Right lobe of liver (tissue), 6 donors: ENCODE measurements around the gene RAPGEF3. TPM values are rescaled to one million over a fixed set of nuclear protein-coding genes. Genes with fewer than 3 reads are reported as not detected.

ENCODE experiments used
- ATAC-seq, 4 donors: fragments of 200-7000 bp; cut with Tn5 transposase; one replicate each; pipeline ENCODE4 v1.9.1; 2020; ENCODE audit warnings: mild to moderate bottlenecking in 4 of 4, moderate library complexity in 4 of 4
- DNase-seq, 3 donors: peaks; one replicate each; pipeline ENCODE4 v3.0.0-alpha.2; 2020
- H3K27ac ChIP-seq, 3 donors: fragments of 200-600 bp; one replicate each; pipeline ENCODE4 v1.8.0; 2022
- H3K27me3 ChIP-seq, 2 donors: fragments of 200-600 bp; one replicate each; pipeline ENCODE4 v1.8.0; 2022
- H3K36me3 ChIP-seq, 4 donors: fragments of 200-600 bp; sonication (generic) in 1 of 4; one replicate each; pipeline versions ENCODE4 v1.5.1 to v1.8.0; 2017 to 2022; ENCODE audit warnings: control low read depth in 1 of 4
- H3K4me1 ChIP-seq, 4 donors: fragments of 200-600 bp; sonication (generic) in 1 of 4; one replicate each; pipeline versions ENCODE4 v1.5.1 to v1.8.0; 2017 to 2022; ENCODE audit warnings: control low read depth in 1 of 4
- H3K4me3 ChIP-seq, 3 donors: fragments of 200-600 bp; one replicate each; pipeline ENCODE4 v1.8.0; 2022
- H3K9me3 ChIP-seq, 4 donors: fragments of 200-600 bp; sonication (generic) in 1 of 4; one replicate each; pipeline versions ENCODE4 v1.5.1 to v1.8.0; 2017 to 2022; ENCODE audit warnings: control low read depth in 1 of 4
- POLR2A ChIP-seq: fragments of 450-650 bp; IDR thresholded peaks from one replicate; pipeline ENCODE4 v1.6.1; 2017; ENCODE audit warnings: antibody characterized with exemption, mild to moderate bottlenecking
- WGBS: methylation state at CpG from one replicate; pipeline ENCODE4 v1.1.6; 2018; ENCODE audit warnings: low coverage, low lambda C conversion rate; ENCODE audit not compliant: insufficient coverage; ENCODE audit errors: missing lambda C conversion rate; 5-methylcytosine and 5-hydroxymethylcytosine counted together
- intact Hi-C, 2 donors: fragments of 100-400 bp; cut with DNase I; formaldehyde crosslinking; loops; one replicate each; pipeline versions ENCODE4 v1.11.2 to v1.14.1; 2022
- total RNA-seq, 6 experiments: library from RNA; depleted of rRNA in 2 of 6; stranded (reverse); fragments of >200 nt in 2 of 6; fragmentation: NEBNext Ultra II Directional in 3 of 6; extraction: Animal tissue kit (Norgen Biotek cat#: 25700) in 3 of 6; gene quantifications; one replicate each; pipeline versions ENCODE4 v1.1.0 to v1.2.4, GENCODE V29; 2016 to 2023
- TF ChIP-seq, protein P1 (sequence below), 4 donors: fragments of 200-600 bp in 3 of 4; fragments of 450-650 bp in 1 of 4; IDR thresholded peaks; one replicate each; pipeline versions ENCODE4 v1.5.1 to v1.8.0; 2016 to 2022; ENCODE audit warnings: antibody characterized with exemption in 4 of 4, mild to moderate bottlenecking in 2 of 4
- donor health status: DM: no; HTN: yes; CAD: no.
- donor health status: DM: no; HTN: no; CAD: no.
- donor health status: DM: no; HTN: no; CAD: no.
- donor health status: DM: no; HTN: yes; CAD: no.
- donor health status: DM: no; HTN: yes; CAD: no.

RAPGEF3 gene
- total RNA-seq, 6 experiments from 2014 or later = 0.81 to 4.6 (median 2.6) TPM

DNA sequence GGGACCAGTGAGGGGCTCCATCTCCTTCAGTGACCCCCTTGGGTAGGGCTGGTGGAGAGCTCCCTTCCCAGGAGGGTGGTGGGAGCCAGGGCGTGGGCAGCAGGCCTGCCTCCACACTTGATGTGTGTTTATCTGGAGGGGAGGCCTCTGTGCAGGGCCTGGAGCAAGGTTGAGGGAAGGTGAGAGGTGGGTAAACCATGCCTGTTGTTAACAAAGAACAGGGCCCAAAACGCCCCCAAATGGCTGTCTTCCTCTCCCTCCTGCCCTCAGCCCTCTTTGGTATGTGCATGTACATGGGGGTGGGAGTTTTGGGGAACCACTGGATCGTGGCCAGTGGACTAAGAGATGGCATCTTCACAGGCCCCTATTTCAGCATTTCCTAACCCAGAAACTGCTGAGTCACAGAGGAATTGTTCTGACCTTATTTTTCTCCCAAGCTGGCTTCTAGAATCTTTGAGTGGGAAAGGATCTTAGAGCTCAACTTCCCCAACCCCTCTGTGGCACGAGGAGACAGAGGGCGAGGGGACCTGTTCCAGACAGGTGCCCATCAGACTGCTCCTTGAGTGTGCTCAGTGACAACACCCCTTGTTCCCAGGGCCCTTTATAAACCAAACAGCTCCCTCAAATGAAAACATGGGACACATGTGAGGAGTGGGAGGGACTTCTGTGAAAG, 17.9 kb upstream of the RAPGEF3 start:
- Histone ChIP-seq H3K36me3 (peaks cover 0 to 2% (median 0%) of the 10 kb centered on the region in 4 donors), H3K27ac (peak overlapping the region in 2 of 3 donors; percentile 6 to 40), H3K4me1 (peaks cover 0 to 28% (median 0%) of the 10 kb centered on the region in 4 donors), H3K9me3 (no peaks in the 10 kb centered on the region), H3K27me3 (no peaks in the 10 kb centered on the region), H3K4me3 (no peak overlapping the region)
- TF ChIP-seq, protein P1, sequence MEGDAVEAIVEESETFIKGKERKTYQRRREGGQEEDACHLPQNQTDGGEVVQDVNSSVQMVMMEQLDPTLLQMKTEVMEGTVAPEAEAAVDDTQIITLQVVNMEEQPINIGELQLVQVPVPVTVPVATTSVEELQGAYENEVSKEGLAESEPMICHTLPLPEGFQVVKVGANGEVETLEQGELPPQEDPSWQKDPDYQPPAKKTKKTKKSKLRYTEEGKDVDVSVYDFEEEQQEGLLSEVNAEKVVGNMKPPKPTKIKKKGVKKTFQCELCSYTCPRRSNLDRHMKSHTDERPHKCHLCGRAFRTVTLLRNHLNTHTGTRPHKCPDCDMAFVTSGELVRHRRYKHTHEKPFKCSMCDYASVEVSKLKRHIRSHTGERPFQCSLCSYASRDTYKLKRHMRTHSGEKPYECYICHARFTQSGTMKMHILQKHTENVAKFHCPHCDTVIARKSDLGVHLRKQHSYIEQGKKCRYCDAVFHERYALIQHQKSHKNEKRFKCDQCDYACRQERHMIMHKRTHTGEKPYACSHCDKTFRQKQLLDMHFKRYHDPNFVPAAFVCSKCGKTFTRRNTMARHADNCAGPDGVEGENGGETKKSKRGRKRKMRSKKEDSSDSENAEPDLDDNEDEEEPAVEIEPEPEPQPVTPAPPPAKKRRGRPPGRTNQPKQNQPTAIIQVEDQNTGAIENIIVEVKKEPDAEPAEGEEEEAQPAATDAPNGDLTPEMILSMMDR (IDR thresholded peaks at IDR 0.05) = no peak
- TF ChIP-seq POLR2A = no peak
- intact Hi-C loops = loop anchor here in 1 of 2 donors (5.0 kb wide), 1 partner anchor 34 kb away; no protein-coding TSS in a partner anchor
- 41% methylated on average over 3 of the region's 5 CpGs for WGBS
- no peak for DNase-seq
- no peak for ATAC-seq

GRCh38 chr12:47775100-47775911, 16.6 kb upstream of the RAPGEF3 start:
- no peak for ATAC-seq
- intact Hi-C loops = loop anchor here in 1 of 2 donors (5.0 kb wide), 1 partner anchor 33 kb away; no protein-coding TSS in a partner anchor

DNA sequence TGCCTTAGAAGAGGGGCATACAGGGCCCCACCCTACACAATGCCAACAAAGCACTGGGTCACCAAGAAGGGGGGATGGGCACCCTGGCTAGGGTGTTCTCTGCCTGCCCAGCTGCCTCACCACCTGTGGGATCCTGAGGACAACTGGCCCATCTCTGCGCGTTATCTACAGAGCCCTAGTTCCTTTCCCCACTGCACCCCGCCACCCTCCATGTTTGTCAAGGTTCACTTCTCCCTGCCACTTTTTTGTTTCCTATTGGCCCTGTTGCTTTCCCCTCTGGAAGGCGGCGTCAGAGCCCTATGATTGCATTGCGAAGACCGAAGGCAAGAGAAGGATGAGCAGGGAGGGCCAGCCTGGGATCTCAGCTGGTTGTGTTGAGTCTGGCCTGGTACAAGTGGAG, 16.0 kb upstream of the RAPGEF3 start:
- ATAC-seq = no peak
- Histone ChIP-seq H3K4me1 (peaks cover 0 to 31% (median 3%) of the 10 kb centered on the region in 4 donors), H3K27me3 (no peaks in the 10 kb centered on the region), H3K27ac (peak overlapping the region in 1 of 3 donors; percentile 51), H3K4me3 (no peak overlapping the region), H3K9me3 (no peaks in the 10 kb centered on the region), H3K36me3 (no peaks in the 10 kb centered on the region)
- intact Hi-C loops = loop anchor here in 1 of 2 donors (5.0 kb wide), 1 partner anchor 32 kb away; no protein-coding TSS in a partner anchor
- no peak for TF ChIP-seq POLR2A
- TF ChIP-seq, protein P1 (IDR thresholded peaks at IDR 0.05) = no peak
- no peak for DNase-seq
- 84% methylated on average over 5 of the region's 7 CpGs for WGBS

More at GRCh38 chr12:47775100-47775911, 16.6 kb upstream of the RAPGEF3 start:
- Histone ChIP-seq H3K4me1 (peaks cover 0 to 29% (median 0%) of the 10 kb centered on the region in 4 donors), H3K36me3 (no peaks in the 10 kb centered on the region), H3K4me3 (no peak overlapping the region), H3K9me3 (no peaks in the 10 kb centered on the region), H3K27me3 (no peaks in the 10 kb centered on the region), H3K27ac (peak overlapping the region in 1 of 3 donors; percentile 51)
- TF ChIP-seq, protein P1 (IDR thresholded peaks at IDR 0.05) = no peak
- TF ChIP-seq POLR2A = no peak
- DNase-seq = no peak
- WGBS = 93% methylated on average over 3 of the region's 10 CpGs

DNA sequence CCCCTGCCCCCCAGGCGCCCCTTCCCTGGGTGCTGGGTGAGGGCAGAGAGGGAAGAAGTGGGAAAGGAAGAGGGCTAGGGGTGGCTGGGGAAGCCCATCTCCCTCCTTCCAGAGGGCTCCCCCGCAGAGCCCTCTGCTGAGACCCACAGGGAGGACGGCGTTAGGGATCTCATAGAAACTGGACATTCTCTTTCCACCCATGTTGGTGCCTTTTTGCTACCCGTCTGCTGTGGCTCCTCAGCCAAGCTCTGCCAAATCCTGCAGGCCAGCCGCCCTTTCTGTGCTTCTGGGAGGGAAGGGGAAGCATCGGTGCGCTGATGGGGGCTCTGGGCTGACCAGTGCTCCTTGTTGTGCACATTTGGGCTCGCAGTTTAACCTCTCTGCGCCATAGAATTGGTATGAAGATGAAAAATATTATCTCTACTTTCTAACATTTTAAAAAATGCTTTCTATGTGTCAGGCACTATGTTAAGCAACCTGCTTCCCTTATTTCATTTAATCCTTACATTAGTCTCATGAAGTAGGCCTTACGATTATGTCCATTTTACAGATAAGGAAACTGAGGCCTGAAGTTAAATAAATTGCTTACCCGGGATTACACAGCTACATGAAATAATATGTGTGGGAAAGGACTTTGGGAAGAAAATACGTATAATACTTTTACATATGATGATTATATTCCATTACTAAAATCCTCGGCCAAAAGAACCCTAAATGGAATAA, 15.3 kb upstream of the RAPGEF3 start:
- Histone ChIP-seq H3K4me3 (peak overlapping the region; percentile 88 to 99 (median 95)), H3K4me1 (peaks cover 0 to 37% (median 3%) of the 10 kb centered on the region in 4 donors), H3K27ac (peak overlapping the region; percentile 50 to 83 (median 79)), H3K27me3 (no peaks in the 10 kb centered on the region), H3K9me3 (no peaks in the 10 kb centered on the region), H3K36me3 (no peaks in the 10 kb centered on the region)
- WGBS = 57% methylated on average over 12 of the region's 14 CpGs
- ATAC-seq (peak in 1 of 4 donors; percentile 5), DNase-seq (peak in 1 of 3 donors; percentile 36)
- intact Hi-C loops = no loop called here
- TF ChIP-seq, protein P1 (IDR thresholded peaks at IDR 0.05) = no peak
- no peak for TF ChIP-seq POLR2A
